NOMO-1 treated with dmso at 0.1 percent for 144 hours (cell line): ENCODE data around the gene HVCN1.
A peak's percentile ranks its signal among the peaks of the same experiment; 100 is the strongest.
"Not testable (repeated sequence)": the region's sequence is repeated elsewhere in the genome, so short reads cannot be mapped to it uniquely, and the experiment has no call there.

Experiments used
- DNase-seq: peaks from one replicate; lab custom pipeline; 2025; ENCODE audit not compliant: unreplicated experiment; lab: John Stamatoyannopoulos, UW

The HVCN1 gene

DNA sequence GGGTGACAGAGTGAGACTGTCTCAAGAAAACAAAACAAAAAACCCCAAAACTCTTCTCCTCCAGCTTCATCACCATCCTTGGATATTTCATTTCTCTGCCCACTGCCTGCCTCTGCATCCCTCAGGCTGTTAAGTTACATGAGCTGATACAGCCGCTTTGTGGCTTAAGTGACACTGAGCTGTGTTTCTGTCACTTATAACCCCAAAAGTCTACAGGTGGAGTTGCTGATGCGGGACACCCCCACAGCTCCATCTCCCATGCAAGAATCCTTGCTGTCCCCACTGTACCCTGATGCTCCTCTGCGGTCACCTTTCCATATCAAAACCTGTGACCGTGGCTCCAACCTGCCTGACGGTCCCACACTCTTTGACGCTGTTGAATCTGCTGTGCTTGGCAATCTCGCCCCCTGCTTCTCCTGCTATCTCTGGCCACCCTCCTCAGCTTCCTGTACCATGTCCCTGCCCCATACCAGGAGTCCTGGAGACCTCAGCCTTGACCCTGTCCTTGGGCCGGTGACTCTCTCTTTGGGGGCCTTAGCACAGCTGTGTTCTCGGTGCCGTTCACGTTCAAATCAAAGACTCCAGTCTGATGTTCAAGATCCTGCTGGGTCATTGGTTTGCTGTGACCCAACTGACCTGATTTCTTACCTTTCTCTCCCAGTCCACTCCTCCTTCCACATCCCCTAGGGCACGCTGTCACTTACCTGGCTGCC is 20.3 kb downstream of the HVCN1 start:
- no peak for DNase-seq

- no peak for DNase-seq
Measured at GRCh38 chr12:110667671-110668070, 21.2 kb downstream of the HVCN1 start.

GRCh38 chr12:110666892-110667291 is 22.0 kb downstream of the HVCN1 start:
- no peak for DNase-seq

GRCh38 chr12:110661337-110661972 is 27.5 kb downstream of the HVCN1 start:
- DNase-seq: peak; percentile 84

GRCh38 chr12:110658878-110659277 is 30.0 kb downstream of the HVCN1 start:
- no peak for DNase-seq

- no peak for DNase-seq
Measured at GRCh38 chr12:110658242-110658641, 30.7 kb downstream of the HVCN1 start.

- no peak for DNase-seq
Measured at GRCh38 chr12:110657747-110658146, 31.2 kb downstream of the HVCN1 start.

DNA sequence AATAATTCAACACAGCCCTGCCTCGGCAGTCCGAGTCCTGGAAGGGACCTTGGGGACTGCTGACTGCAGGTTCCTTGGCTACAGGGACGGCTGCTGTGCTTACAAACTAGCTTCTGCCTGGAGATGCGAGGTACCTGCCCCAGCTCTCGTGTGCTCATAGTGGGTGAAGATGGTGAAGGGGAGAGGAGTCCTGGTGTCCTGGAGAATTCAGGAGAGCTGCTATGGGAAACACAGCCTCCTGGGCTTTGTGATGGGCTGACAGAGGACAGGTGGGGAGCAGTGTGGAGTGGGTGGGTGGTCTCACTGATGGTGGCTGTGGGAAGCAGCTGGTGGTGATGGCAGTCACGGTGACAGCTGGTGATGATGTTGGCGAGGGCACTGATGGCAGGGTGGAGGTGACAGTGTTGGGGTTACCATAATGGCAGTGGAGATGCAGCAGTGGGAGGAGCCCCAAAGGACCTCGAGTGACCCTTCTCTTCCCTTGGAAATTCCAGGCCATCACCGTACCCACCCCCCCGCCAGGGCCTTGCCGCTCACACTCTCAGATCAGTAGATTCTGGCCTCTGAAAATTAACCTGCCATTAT is 32.8 kb downstream of the HVCN1 start:
- no peak for DNase-seq

- not testable (repeated sequence) for DNase-seq
Measured at GRCh38 chr12:110654238-110654637, 34.7 kb downstream of the HVCN1 start.

DNA sequence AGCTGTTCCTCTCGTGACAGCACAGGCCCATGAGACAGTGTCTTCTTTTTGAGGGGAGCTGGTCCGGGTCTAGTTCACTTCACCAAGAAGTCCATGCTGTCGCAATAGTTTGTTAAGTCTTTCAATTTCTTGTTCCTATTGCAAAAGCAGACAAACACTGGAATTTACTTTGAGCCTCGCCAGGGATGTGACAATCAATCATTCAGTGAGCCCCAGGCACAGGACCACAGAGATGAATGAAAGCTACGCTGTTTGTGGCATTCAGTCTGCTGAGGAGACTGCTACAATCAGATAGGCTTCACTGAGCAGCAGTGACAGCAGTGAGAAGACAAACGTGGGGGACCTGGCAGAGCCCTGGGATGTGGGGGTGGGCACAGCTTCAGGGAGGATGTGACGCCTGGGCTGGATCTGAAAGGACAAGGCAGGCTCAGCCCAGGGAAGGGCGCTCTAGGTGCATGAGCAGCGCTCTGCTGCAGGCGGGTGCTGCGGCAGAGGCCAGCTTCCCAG is 39.5 kb downstream of the HVCN1 start:
- no peak for DNase-seq

GRCh38 chr12:110647631-110648040 is 41.3 kb downstream of the HVCN1 start:
- DNase-seq: no peak

DNA sequence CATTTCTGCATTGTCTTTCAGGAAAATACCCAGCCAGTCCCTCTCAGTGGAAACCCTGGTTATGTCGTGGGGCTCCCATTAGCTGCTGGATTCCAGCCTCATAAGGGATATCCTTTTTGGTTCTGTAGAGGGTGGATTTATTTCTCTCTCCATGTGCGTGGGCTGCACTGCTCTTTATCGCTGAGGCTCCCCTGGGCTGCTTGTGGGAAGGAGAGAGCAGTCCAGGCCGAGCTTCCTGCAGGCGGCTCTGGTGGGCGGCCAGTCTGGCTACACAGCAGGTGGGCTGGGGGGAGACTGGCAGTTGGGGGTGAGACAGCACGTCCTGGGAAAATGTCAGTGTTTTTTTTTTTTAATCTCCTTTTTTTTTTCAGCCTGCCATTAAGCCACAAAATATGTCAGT is 47.4 kb downstream of the HVCN1 start:
- DNase-seq: no peak

- no peak for DNase-seq
Measured at GRCh38 chr12:110640275-110641025, 48.5 kb downstream of the HVCN1 start.

GRCh38 chr12:110639336-110640141 is 49.4 kb downstream of the HVCN1 start:
- DNase-seq: peak; percentile 68

DNA sequence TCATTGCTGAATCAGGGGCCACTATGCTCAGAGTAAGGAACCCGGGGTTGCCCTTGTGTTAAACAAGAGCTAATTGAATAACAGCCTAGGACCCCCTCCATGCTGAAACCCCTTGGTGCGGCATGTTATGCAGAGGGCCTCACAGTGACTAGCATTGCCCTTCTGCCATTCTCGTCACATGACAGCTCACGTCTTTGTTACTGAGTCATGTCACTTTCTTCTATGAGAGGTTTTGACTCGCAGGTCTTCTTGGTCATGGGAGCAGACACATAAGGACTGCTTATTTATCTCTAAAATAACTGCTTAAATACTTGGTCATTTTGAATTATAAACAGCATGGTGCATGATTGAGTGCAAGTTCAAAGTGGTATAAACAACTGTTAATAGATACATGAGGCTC is 50.1 kb downstream of the HVCN1 start:
- no peak for DNase-seq

- no peak for DNase-seq
Measured at GRCh38 chr12:110637869-110638441, 51.0 kb downstream of the HVCN1 start.

DNA sequence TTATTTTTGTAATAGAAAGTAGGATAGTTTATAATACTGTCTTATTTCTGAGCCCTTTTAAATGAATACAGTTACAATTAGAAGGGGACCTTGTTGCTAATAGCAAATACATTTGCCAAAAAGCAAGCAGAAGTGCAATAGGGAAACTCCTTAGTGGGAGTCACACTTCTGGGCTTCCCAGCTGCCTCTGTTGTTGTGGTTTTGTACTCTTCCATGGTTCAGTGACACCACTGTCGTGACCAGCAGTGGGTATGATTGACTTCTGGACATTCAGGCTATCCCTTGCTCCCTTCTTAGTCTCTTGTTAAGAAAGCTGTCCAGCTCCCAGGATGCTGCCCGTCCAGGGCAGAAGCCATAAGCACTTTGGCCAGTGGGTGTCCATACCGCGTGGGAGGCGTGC is 52.4 kb downstream of the HVCN1 start:
- no peak for DNase-seq

- no peak for DNase-seq
Measured at GRCh38 chr12:110635055-110635454, 53.9 kb downstream of the HVCN1 start.

- no peak for DNase-seq
Measured at GRCh38 chr12:110627500-110628195, 61.3 kb downstream of the HVCN1 start.

GRCh38 chr12:110622582-110622981 is 66.3 kb downstream of the HVCN1 start:
- DNase-seq: no peak
